ENCODE results near the gene GJD4. TPM values are rescaled to one million over a fixed set of nuclear protein-coding genes. Genes with fewer than 3 reads are reported as not detected.

Gene GJD4
- total RNA-seq, 1 donor from 2014 or later: not detected

DNA sequence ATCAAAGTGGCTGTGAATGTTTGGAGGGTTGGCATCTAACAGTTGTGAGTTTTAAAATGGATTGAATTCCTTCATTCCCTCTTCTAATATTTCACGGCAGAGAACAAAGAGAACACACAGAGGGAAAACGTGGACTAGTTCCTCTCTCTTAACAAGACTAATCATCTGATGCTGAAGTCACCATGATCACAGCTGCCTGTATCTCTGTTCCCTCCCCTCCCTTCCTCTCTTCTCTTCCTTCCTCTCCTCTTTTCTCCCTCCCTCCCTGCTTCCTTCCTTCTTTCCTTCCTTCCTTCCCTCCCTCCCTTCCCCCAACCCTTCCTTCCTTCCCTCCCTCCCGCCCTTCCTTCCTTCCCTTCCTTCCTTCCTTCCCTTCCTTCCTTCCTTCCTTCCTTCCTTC, 10.0 kb upstream of the GJD4 start:
- H3K27ac ChIP-seq: no peak overlapping the region
- DNase-seq (no peak), ATAC-seq (no peak)
- no peaks in the 10 kb centered on the region for H3K36me3 ChIP-seq
- intact Hi-C loops (cut with DNase I): no loop called here
- no peaks in the 10 kb centered on the region for H3K27me3 ChIP-seq (ENCODE audit: low read depth)
- no peaks in the 10 kb centered on the region for H3K4me1 ChIP-seq
- H3K9me3 ChIP-seq: peaks cover 7% of the 10 kb centered on the region
- TF ChIP-seq, protein P1, sequence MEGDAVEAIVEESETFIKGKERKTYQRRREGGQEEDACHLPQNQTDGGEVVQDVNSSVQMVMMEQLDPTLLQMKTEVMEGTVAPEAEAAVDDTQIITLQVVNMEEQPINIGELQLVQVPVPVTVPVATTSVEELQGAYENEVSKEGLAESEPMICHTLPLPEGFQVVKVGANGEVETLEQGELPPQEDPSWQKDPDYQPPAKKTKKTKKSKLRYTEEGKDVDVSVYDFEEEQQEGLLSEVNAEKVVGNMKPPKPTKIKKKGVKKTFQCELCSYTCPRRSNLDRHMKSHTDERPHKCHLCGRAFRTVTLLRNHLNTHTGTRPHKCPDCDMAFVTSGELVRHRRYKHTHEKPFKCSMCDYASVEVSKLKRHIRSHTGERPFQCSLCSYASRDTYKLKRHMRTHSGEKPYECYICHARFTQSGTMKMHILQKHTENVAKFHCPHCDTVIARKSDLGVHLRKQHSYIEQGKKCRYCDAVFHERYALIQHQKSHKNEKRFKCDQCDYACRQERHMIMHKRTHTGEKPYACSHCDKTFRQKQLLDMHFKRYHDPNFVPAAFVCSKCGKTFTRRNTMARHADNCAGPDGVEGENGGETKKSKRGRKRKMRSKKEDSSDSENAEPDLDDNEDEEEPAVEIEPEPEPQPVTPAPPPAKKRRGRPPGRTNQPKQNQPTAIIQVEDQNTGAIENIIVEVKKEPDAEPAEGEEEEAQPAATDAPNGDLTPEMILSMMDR (IDR thresholded peaks at IDR 0.05): no peak
- no peak overlapping the region for H3K4me3 ChIP-seq

DNA sequence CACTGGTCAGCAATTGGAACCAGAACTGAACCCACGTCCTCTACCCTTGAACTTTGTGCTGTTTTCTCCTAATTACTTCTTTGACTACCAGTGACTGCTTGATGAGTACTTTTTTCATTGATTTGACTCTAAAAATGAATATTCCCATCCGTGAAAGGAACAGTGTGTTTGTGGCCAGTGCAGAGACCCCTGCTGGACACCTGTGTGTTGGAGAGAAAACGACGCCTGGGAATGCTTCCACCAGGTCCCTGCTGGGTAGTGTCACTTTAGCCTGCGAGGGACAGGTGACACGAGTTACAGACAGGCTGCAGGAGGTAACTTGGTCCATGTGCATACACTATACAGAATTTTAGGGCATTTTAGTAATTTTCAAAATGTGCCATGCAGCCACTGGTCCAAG, 6.8 kb upstream of the GJD4 start:
- H3K4me1 ChIP-seq: no peaks in the 10 kb centered on the region
- no peak for DNase-seq
- no peaks in the 10 kb centered on the region for H3K36me3 ChIP-seq
- ATAC-seq: no peak
- H3K27me3 ChIP-seq (ENCODE audit: low read depth): no peaks in the 10 kb centered on the region
- peaks cover 3% of the 10 kb centered on the region for H3K9me3 ChIP-seq
- H3K4me3 ChIP-seq: no peak overlapping the region
- intact Hi-C loops (cut with DNase I): no loop called here
- TF ChIP-seq, protein P1 (IDR thresholded peaks at IDR 0.05): no peak
- H3K27ac ChIP-seq: no peak overlapping the region

DNA sequence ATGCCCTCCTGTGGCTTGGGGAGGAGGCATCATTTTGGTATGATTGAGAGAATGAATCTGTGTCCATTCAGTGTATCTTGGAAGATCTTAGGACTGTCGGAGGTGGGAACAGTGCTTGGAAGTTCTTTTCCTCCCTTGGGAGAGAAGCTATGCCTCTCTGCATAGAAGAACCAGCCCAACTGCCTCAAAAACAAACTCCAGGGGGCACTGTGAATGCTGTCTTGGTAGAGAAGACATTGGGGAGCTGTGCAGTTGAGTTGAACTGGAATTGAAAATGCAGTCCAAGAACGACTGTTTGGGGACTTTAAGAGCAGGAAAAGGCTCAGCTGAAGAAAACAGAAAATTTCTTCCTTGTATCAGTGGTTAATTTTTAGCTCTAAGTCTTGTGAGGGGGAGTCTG, 4.9 kb upstream of the GJD4 start:
- H3K27me3 ChIP-seq (ENCODE audit: low read depth): no peaks in the 10 kb centered on the region
- DNase-seq: no peak
- intact Hi-C loops (cut with DNase I): no loop called here

DNA sequence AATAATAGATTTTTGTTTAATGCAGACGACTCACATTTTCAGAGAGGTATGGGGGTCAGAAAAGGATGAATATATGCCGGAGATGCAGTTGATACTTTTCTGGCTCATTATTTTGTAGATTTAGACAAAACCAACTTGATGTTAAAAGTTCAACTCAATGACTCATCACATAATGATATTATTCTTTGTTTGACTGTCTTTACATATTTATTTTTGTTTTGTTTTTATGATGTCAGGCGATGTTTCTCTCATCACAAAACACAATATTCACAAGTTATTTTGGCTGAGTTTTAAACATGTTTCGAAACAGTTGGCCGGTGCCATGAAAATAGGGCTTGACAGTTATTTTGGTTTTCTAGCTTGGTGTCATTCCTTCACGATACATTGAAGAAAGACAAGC, 1.3 kb downstream of the GJD4 start:
- Histone ChIP-seq H3K27ac (no peak overlapping the region), H3K36me3 (no peaks in the 10 kb centered on the region), H3K27me3 (ENCODE audit: low read depth) (peaks cover 31% of the 10 kb centered on the region), H3K9me3 (no peaks in the 10 kb centered on the region), H3K4me1 (peaks cover 6% of the 10 kb centered on the region), H3K4me3 (no peak overlapping the region)
- TF ChIP-seq, protein P1 (IDR thresholded peaks at IDR 0.05): no peak
- no peak for DNase-seq
- ATAC-seq: no peak
- intact Hi-C loops (cut with DNase I): no loop called here

More for the DNA sequence above, 4.9 kb upstream of the GJD4 start:
- no peak overlapping the region for H3K4me3 ChIP-seq
- H3K4me1 ChIP-seq: no peaks in the 10 kb centered on the region
- TF ChIP-seq, protein P1 (IDR thresholded peaks at IDR 0.05): no peak
- no peak for ATAC-seq
- H3K27ac ChIP-seq: no peak overlapping the region
- no peaks in the 10 kb centered on the region for H3K36me3 ChIP-seq
- H3K9me3 ChIP-seq: peaks cover 3% of the 10 kb centered on the region

GRCh38 chr10:35607475-35608327, 2.6 kb downstream of the GJD4 start:
- H3K4me1 ChIP-seq: peaks cover 6% of the 10 kb centered on the region
- DNase-seq (peak; percentile 45), ATAC-seq (peak; percentile 46)
- peak overlapping the region; percentile 52 for H3K4me3 ChIP-seq
- H3K9me3 ChIP-seq: no peaks in the 10 kb centered on the region
- intact Hi-C loops (cut with DNase I): no loop called here
- TF ChIP-seq, protein P1 (IDR thresholded peaks at IDR 0.05): no peak
- H3K27ac ChIP-seq: no peak overlapping the region
- H3K27me3 ChIP-seq (ENCODE audit: low read depth): peaks cover 32% of the 10 kb centered on the region
- no peaks in the 10 kb centered on the region for H3K36me3 ChIP-seq

Data from lower lobe of right lung (tissue), 2 donors.